ENCODE results near the gene SLC12A8.
A peak's percentile ranks its signal among the peaks of the same experiment; 100 is the strongest.

SLC12A8 gene, protein sequence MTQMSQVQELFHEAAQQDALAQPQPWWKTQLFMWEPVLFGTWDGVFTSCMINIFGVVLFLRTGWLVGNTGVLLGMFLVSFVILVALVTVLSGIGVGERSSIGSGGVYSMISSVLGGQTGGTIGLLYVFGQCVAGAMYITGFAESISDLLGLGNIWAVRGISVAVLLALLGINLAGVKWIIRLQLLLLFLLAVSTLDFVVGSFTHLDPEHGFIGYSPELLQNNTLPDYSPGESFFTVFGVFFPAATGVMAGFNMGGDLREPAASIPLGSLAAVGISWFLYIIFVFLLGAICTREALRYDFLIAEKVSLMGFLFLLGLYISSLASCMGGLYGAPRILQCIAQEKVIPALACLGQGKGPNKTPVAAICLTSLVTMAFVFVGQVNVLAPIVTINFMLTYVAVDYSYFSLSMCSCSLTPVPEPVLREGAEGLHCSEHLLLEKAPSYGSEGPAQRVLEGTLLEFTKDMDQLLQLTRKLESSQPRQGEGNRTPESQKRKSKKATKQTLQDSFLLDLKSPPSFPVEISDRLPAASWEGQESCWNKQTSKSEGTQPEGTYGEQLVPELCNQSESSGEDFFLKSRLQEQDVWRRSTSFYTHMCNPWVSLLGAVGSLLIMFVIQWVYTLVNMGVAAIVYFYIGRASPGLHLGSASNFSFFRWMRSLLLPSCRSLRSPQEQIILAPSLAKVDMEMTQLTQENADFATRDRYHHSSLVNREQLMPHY

GRCh38 chr3:125212509-125213363 is at the start of gene SLC12A8:
Gene SLC12A8 (minus strand): TSS chr3:125212748. CDS start chr3:125211349, 1,399 bp downstream.
- DNase-seq, result peak; percentile 69

DNA sequence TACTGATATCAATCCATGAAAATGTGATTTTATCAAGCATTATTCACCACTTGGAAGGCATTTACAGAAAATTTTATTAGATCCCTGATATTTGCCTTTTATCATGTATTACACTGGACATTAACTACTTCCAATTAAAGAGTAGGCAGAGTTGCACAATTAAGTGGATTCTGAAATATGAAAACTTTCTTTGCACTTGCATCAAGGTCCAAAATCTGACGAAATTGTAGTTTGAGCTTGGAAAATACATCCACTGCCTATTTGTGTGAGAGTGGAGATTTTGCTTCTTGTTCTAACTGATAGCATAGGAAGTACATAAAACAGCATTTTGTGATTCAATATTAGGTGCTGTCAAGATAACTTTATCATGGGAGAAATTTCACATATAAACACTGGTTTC is 49.6 kb upstream of the SLC12A8 start:
- DNase-seq, result no peak

- no peak for DNase-seq
Measured at GRCh38 chr3:125261031-125261430, 48.5 kb upstream of the SLC12A8 start.

DNA sequence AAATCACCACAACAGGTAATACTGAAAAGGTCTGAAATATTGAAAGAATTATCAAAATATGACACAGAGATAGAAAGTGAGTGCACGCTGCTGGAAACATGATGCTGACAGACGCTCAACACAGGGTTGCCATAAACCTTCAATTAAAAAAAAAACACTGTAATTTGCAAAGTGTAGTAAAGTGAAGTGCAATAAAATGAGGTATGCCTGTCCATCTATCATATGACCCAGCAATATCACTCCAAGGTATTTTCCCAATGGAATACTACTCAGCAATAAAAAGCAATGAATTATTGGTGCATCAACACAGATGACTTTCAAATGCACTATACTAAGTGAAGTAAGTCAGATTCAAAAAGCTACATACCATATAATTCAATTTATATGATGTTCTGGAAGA is 47.6 kb upstream of the SLC12A8 start:
- DNase-seq, result no peak

- no peak for DNase-seq
Measured at GRCh38 chr3:125257536-125257935, 45.0 kb upstream of the SLC12A8 start.

DNA sequence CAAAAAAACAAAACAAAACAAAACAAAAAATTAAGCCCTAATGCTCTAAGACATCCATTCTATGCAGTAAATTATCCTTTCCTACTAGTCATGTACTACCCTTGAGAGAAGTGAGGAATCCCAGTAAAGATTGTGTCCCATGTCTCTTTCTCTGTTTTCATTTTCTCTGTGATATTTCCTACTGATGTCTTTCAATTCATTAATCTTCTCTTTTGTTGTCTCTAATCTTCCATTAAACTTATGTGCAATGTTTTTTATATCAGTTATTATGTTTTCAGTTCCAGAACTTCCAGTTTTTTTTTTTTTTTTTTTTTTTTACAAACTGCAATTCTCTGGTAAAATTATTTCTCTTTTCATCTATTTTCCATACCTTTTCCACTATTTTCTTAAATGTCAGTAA is 44.1 kb upstream of the SLC12A8 start:
- DNase-seq, result no peak

GRCh38 chr3:125250973-125251372 is 38.4 kb upstream of the SLC12A8 start:
- no peak for DNase-seq

- DNase-seq, result no peak
Measured at GRCh38 chr3:125246237-125246636, 33.7 kb upstream of the SLC12A8 start.

- DNase-seq, result no peak
Measured at GRCh38 chr3:125245521-125245920, 33.0 kb upstream of the SLC12A8 start.

DNA sequence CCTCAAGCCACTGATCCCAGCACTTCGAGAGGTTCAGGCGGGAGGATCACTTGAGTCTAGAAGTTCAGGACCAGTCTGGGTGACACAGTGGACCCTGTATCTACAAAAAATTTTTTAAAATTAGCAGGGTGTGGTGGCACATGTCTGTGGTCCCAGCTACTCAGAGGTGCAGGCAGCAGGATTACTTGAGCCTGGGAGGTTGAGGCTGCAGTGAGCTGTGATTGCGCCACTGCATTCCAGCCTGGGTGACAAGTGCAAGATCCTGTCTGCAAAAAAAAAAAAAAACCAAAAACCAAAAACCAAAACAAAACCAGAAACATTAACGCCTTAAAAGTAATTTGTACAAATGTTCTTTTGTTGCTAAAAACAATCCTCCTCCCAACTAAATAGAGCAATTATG is 27.9 kb upstream of the SLC12A8 start:
- peak; percentile 59 for DNase-seq

DNA sequence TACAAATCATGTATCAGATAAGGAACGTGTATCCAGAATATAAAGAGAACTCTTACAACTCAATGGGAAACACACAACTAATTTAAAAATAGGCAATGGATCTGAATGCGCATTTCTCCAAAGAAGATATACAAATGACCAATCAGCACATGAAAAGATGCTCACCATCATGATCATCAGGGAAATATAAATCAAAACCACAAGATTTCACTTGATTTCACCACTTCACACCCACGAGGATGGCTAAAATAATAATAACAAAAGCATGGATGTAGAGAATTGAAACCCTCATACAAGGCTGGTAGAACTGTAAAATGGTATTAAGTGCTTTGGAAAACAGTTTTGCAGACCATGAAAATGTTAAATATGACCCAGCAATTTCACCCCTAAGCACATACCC is 26.7 kb upstream of the SLC12A8 start:
- DNase-seq, result no peak

DNA sequence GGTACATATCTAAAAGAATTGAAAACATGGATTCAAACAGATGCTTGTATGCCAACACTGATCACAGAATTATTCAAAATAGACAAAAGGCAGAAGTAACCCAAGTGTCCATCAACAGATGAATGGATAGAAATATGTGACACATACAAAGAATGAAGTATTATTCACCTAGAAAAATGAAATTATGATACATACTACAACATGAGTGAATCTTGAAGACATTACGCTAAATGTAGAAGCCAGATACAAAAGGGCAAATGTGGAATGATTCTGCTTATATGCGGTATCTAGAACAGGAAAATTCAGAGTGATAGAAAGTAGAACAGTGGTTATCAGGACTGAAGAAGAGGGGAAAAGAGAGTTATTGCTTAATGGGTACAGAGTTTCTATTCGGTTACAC is 26.2 kb upstream of the SLC12A8 start:
- no peak for DNase-seq

GRCh38 chr3:125236331-125236903 is 23.9 kb upstream of the SLC12A8 start:
- no peak for DNase-seq

DNA sequence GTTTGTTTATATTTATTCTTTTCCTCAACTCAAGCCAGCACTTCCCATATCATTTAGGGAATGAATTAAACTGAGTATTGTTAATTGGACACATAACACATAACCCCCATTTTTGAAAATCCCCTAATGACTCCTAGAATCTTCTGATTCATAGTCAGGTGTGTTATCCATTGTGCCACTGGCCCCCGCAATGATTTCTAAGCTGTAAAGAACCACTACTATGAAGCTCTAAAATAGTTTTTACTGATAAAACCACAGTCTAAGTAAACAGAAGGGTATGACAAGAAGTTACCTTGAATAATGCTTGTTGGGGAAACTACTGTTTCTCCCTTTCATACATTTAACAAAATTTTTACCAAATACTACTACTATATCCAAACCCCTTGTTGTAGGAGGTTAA is 22.3 kb upstream of the SLC12A8 start:
- DNase-seq, result no peak

DNA sequence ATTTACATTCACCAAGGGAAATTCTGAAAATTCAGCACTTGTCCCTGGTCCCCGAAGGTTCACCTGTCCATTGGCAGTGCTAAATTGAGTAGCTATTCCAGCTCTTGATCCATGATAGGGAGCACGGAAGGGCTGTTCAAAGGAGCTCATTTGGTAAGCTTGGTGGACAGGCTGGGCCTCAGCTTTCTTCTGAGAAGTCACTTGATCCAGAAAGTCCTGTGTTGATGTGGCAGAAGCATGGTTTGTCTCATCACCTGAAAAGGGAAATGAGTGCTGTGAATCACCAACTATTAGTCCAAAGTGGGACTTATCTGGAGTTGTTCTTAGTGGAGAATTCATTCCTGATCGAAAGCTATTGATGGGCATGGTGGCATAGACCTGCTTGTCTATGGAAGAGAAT is 19.9 kb upstream of the SLC12A8 start:
- no peak for DNase-seq

GRCh38 chr3:125231895-125232294 is 19.3 kb upstream of the SLC12A8 start:
- no peak for DNase-seq

DNA sequence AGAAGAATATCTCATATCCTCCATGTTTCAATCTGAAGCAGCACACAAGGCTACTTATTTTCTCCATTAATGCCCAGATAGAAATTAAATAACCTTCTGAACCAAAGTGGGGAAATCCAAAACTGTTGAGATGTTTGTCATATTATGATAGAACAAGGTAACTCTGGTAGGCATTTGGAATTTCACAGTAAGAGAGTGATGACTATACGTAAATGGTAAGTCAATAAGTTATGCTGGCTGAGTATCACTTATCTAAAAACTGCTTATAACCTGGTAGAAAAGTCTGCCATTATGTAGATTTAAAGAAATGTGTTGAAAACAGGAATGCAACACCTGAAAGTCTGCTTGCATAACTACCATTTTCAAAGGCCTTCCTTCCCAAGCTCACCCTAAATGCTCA is 17.2 kb upstream of the SLC12A8 start:
- no peak for DNase-seq

- DNase-seq, result no peak
Measured at GRCh38 chr3:125229168-125229567, 16.6 kb upstream of the SLC12A8 start.

- no peak for DNase-seq
Measured at GRCh38 chr3:125221831-125222230, 9.3 kb upstream of the SLC12A8 start.

DNA sequence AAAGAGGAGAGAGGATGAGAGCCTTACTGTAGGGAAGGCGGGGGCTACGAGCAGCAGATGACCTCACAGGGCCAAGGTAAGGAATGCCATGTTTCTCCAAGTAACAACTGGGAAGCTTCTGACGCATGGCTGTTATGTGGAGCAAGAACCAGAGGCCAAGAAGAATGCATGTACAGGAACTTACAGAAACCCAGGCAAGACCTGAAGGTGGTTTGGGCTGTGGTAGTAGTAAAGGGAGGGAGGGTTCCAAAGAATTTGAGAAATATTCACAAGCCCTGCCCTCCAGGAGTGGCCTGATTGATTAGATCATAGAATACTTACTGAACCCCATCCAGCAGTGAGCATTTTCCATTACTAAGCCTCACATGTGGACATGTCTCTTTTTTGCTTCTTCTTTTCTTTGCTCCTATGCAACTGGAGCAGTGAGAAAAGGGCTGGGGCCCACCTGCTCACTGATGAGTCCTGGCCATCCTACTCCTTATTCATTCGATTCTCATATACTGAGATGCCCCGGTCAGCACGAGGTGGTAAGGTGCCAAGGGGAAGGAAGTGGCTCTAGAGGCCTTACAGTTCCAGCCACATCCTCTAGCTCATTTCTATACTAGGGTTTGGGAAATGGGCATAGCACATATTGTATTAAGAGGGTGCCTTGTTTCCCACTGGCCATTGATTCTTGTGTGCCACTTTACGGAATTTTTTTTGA is 8.3 kb upstream of the SLC12A8 start:
- DNase-seq, result no peak

GRCh38 chr3:125220183-125220582 is 7.6 kb upstream of the SLC12A8 start:
- DNase-seq, result no peak

DNA sequence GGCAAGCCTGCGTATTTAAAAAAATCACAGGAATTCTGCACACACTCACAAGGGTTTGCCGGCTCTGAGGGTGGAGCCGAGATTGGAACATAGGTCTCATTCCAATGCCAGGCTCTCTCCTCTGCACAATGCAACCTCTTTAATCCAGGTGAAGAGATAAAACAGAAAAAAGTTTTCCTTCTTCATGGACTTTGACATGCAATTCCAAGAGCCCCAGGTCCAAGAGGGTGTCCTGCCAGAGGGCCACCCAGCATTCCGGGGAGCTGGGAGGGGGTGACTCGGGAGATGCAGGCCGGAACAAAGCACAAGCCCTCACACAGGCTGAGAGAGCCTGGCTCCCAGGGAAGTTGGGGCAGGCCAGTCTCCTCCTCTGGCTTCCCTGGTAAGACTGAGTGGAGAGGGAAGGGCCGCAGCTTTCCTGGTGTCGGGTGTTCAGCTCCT is 6.7 kb upstream of the SLC12A8 start:
- DNase-seq, result no peak
